Sigmoid colon (tissue), 7 donors: Measurements from ENCODE around the gene FHAD1. TPM values are rescaled to one million over a fixed set of nuclear protein-coding genes. Genes with fewer than 3 reads are reported as not detected.

Source experiments
- DNase-seq: peaks from one replicate; pipeline ENCODE4 v3.0.0-alpha.2; 2019
- H3K27ac ChIP-seq, 4 donors: fragments of 200-600 bp; sonication (generic); one replicate each; pipeline ENCODE4 v1.5.1; 2016 to 2019; ENCODE audit warnings: mild to moderate bottlenecking in 1 of 4
- H3K27me3 ChIP-seq, 3 donors: fragments of 200-600 bp; sonication (generic); one replicate each; pipeline ENCODE4 v1.5.1; 2019; ENCODE audit warnings: mild to moderate bottlenecking in 1 of 3
- H3K36me3 ChIP-seq, 4 donors: fragments of 200-600 bp; sonication (generic); one replicate each; pipeline ENCODE4 v1.5.1; 2016 to 2019
- H3K4me1 ChIP-seq, 4 donors: fragments of 200-600 bp; sonication (generic); one replicate each; pipeline ENCODE4 v1.5.1; 2017 to 2019
- H3K4me3 ChIP-seq, 4 donors: fragments of 200-600 bp; sonication (generic); one replicate each; pipeline ENCODE4 v1.5.1; 2017 to 2019; ENCODE audit warnings: mild to moderate bottlenecking in 2 of 4, moderate library complexity in 1 of 4
- H3K9me3 ChIP-seq, 4 donors: fragments of 200-600 bp in 3 of 4; sonication (generic) in 3 of 4; one replicate each; pipeline versions ENCODE4 v1.5.1 to v1.6.1; 2013 to 2019
- CTCF ChIP-seq, 4 experiments: fragments of 450-650 bp in 3 of 4; fragments of 200-600 bp in 1 of 4; IDR thresholded peaks; one replicate each; pipeline ENCODE4 v1.5.1; 2016 to 2019; ENCODE audit warnings: antibody characterized with exemption in 4 of 4, mild to moderate bottlenecking in 3 of 4, moderate library complexity in 2 of 4
- EP300 ChIP-seq, 4 donors: sonication (generic); formaldehyde crosslinking; IDR thresholded peaks; one replicate each; pipeline ENCODE4 v1.6.1; 2017; ENCODE audit warnings: antibody characterized with exemption in 4 of 4
- POLR2A ChIP-seq, 2 donors: fragments of 450-650 bp; IDR thresholded peaks; one replicate each; pipeline ENCODE4 v1.6.1; 2016; ENCODE audit warnings: antibody characterized with exemption in 2 of 2, mild to moderate bottlenecking in 2 of 2, moderate library complexity in 2 of 2
- POLR2AphosphoS5 ChIP-seq, 4 donors: sonication (generic); formaldehyde crosslinking; IDR thresholded peaks; one replicate each; pipeline ENCODE4 v1.6.1; 2017; ENCODE audit warnings: antibody characterized with exemption in 4 of 4
- WGBS, 2 donors: extraction: QIAGEN DNeasy Blood & Tissue Kit; methylation state at CpG; one replicate each; pipeline ENCODE4 v1.1.7; 2013; 5-methylcytosine and 5-hydroxymethylcytosine counted together
- intact Hi-C: fragments of 100-400 bp; cut with DNase I; formaldehyde crosslinking; loops from one replicate; pipeline ENCODE4 v1.15.1; 2023
- polyA plus RNA-seq, 3 donors: library from polyadenylated mRNA; stranded (reverse); fragments of 200-250 nt; gene quantifications; one replicate each; pipeline ENCODE4 v1.2.3, GENCODE V29; 2013
- total RNA-seq, 4 donors: library from RNA; depleted of rRNA; stranded (reverse); fragments of >200 nt; gene quantifications; one replicate each; pipeline ENCODE4 v1.1.0, GENCODE V29; 2016
- donor health status: healthy with polysubstance abuse.
- donor health status: Bipolar disorder and iron deficiency.
- donor health status: healthy.

FHAD1 gene
- total and polyA plus RNA-seq, 7 donors = 0.27 to 1.8 (median 0.92) TPM; not detected in 2

GRCh38 chr1:15344800-15345704 lies 98.0 kb downstream of the FHAD1 start:
- TF ChIP-seq CTCF (IDR thresholded peaks at IDR 0.05) (no peak), EP300 (IDR thresholded peaks at IDR 0.05) (peak in 1 of 4 donors; percentile 10), POLR2AphosphoS5 (IDR thresholded peaks at IDR 0.05) (peak in 2 of 4 donors; percentile 19 to 43), POLR2A (IDR thresholded peaks at IDR 0.05) (no peak)
- intact Hi-C loops = loop anchor here (2.0 to 5.0 kb wide), 2 partner anchors 62 to 82 kb away; no protein-coding TSS in a partner anchor
- DNase-seq = peak; percentile 75
- Histone ChIP-seq H3K27ac (peak overlapping the region; percentile 67 to 83 (median 79)), H3K36me3 (no peaks in the 10 kb centered on the region), H3K27me3 (no peaks in the 10 kb centered on the region), H3K4me1 (peaks cover 0 to 43% (median 42%) of the 10 kb centered on the region in 4 donors), H3K4me3 (no peak overlapping the region), H3K9me3 (no peaks in the 10 kb centered on the region)
- 88 to 94% methylated on average over 23 of the region's 23 CpGs for WGBS, 2 donors

- Histone ChIP-seq H3K27me3 (no peaks in the 10 kb centered on the region), H3K4me3 (no peak overlapping the region), H3K36me3 (no peaks in the 10 kb centered on the region), H3K27ac (no peak overlapping the region), H3K9me3 (no peaks in the 10 kb centered on the region), H3K4me1 (peaks cover 0 to 42% (median 39%) of the 10 kb centered on the region in 4 donors)
- peak; percentile 77 for DNase-seq
- intact Hi-C loops = loop anchor here (2.0 kb wide), 1 partner anchor 61 kb away; no protein-coding TSS in a partner anchor
- WGBS, 2 donors = 63 to 73% methylated on average over 17 of the region's 17 CpGs
- no peak for TF ChIP-seq POLR2A (IDR thresholded peaks at IDR 0.05)
- TF ChIP-seq CTCF (IDR thresholded peaks at IDR 0.05) = no peak
- TF ChIP-seq EP300 (IDR thresholded peaks at IDR 0.05) = no peak
- no peak for TF ChIP-seq POLR2AphosphoS5 (IDR thresholded peaks at IDR 0.05)
These were observed 98.8 kb downstream of the FHAD1 start for GRCh38 chr1:15345705-15346345.

- DNase-seq = no peak
- TF ChIP-seq POLR2AphosphoS5 (IDR thresholded peaks at IDR 0.05) = no peak
- intact Hi-C loops = no loop called here
- no peaks in the 10 kb centered on the region for H3K36me3 ChIP-seq
- H3K4me1 ChIP-seq = peaks cover 0 to 38% (median 35%) of the 10 kb centered on the region in 4 donors
- WGBS, 2 donors = 81 to 87% methylated on average over 14 of the region's 14 CpGs
- H3K9me3 ChIP-seq = no peaks in the 10 kb centered on the region
- H3K27me3 ChIP-seq = no peaks in the 10 kb centered on the region
- no peak overlapping the region for H3K27ac ChIP-seq
- H3K4me3 ChIP-seq = no peak overlapping the region
These were observed 99.5 kb downstream of the FHAD1 start for GRCh38 chr1:15346346-15347030.

- TF ChIP-seq POLR2A (IDR thresholded peaks at IDR 0.05) (no peak), CTCF (IDR thresholded peaks at IDR 0.05) (no peak), POLR2AphosphoS5 (IDR thresholded peaks at IDR 0.05) (no peak), EP300 (IDR thresholded peaks at IDR 0.05) (no peak)
- 57 to 84% methylated on average over 7 of the region's 7 CpGs for WGBS, 2 donors
- no peak overlapping the region for H3K27ac ChIP-seq
These were observed 100.2 kb downstream of the FHAD1 start for GRCh38 chr1:15347182-15347581.

More at GRCh38 chr1:15347182-15347581, 100.2 kb downstream of the FHAD1 start:
- no peak for DNase-seq
- H3K4me3 ChIP-seq = no peak overlapping the region
- H3K27me3 ChIP-seq = no peaks in the 10 kb centered on the region
- no peaks in the 10 kb centered on the region for H3K36me3 ChIP-seq
- intact Hi-C loops = no loop called here
- H3K9me3 ChIP-seq = no peaks in the 10 kb centered on the region
- H3K4me1 ChIP-seq = peaks cover 0 to 32% (median 30%) of the 10 kb centered on the region in 4 donors
